ENCODE results near the gene RFX5. TPM values are rescaled to one million over a fixed set of nuclear protein-coding genes. Genes with fewer than 3 reads are reported as not detected.
A peak's percentile ranks its signal among the peaks of the same experiment; 100 is the strongest.

The RFX5 gene
- total and polyA plus RNA-seq, 2 experiments from 2014 or later: 14.1 to 48.8 TPM

DNA sequence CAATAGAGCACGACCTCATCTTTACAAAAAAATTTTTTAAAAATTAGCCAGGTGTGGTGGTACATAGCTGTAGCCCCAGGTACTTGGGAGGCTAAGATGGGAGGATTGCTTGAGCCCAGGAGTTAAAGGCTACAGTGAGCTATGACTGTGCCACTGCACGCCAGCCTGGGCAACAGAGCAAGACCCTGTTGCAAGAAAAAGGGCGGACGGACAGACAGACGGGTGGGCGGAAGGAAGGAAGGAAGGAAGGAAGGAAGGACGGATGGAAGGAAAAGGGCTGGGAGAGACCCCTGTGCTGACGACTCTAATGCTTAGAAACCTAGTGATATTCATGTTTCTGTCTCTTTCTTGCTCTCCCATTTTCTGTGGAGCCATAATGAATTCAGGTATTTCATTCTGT, 34.2 kb downstream of the RFX5 start:
- H2AFZ ChIP-seq: no peak overlapping the region
- no peak overlapping the region for H3K4me3 ChIP-seq
- 98% methylated on average over 8 of the region's 8 CpGs for WGBS (ENCODE audit: low lambda C conversion rate, missing lambda C conversion rate)
- H3K36me3 ChIP-seq (replicated peaks; ENCODE audit: insufficient read depth, low read depth): no peaks in the 10 kb centered on the region
- H3K79me2 ChIP-seq: peaks cover 46% of the 10 kb centered on the region
- TF ChIP-seq EZH2phosphoT487 (IDR thresholded peaks at IDR 0.05; ENCODE audit: low read depth, severe bottlenecking, unreplicated experiment) (no peak), CTCF (IDR thresholded peaks at IDR 0.05; ENCODE audit: poor library complexity) (no peak), EZH2 (IDR thresholded peaks at IDR 0.05; ENCODE audit: borderline replicate concordance) (no peak)
- H3K27ac ChIP-seq: peak overlapping the region; percentile 96
- peaks cover 53% of the 10 kb centered on the region for H3K4me1 ChIP-seq (ENCODE audit: insufficient read depth)
- peak overlapping the region; percentile 34 for H3K4me2 ChIP-seq
- DNase-seq (ENCODE audit: low spot score): no peak
- no peaks in the 10 kb centered on the region for H3K27me3 ChIP-seq
- H3K9me3 ChIP-seq (ENCODE audit: low read depth): no peaks in the 10 kb centered on the region
- no peaks in the 10 kb centered on the region for H3K9me2 ChIP-seq (replicated peaks; ENCODE audit: insufficient read depth)
- H4K20me1 ChIP-seq (ENCODE audit: insufficient read depth, poor library complexity, severe bottlenecking): no peaks in the 10 kb centered on the region

DNA sequence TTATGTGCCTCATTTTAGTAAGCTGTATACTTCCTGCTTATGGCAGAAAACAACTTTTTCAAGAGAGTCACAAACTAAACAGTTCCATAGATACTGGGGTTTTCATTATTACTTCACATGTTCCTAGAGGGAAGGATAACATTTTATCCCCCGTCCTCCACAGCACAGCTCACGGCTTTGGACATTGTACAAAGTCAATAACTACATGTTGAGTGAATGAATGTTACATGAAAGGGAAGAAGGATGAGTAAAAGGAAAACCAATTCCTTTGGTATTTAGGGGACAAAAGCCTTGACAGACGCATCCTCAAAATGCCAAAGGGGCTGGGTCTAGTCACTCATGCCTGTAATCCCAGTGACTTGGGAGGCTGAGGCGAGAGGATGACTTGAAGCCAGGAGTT, 34.6 kb downstream of the RFX5 start:
- no peak overlapping the region for H2AFZ ChIP-seq
- DNase-seq (ENCODE audit: low spot score): no peak
- H3K36me3 ChIP-seq (replicated peaks; ENCODE audit: insufficient read depth, low read depth): no peaks in the 10 kb centered on the region
- H3K27ac ChIP-seq: peak overlapping the region; percentile 96
- peaks cover 53% of the 10 kb centered on the region for H3K4me1 ChIP-seq (ENCODE audit: insufficient read depth)
- H3K9me3 ChIP-seq (ENCODE audit: low read depth): no peaks in the 10 kb centered on the region
- TF ChIP-seq EZH2phosphoT487 (IDR thresholded peaks at IDR 0.05; ENCODE audit: low read depth, severe bottlenecking, unreplicated experiment) (no peak), CTCF (IDR thresholded peaks at IDR 0.05; ENCODE audit: poor library complexity) (no peak), EZH2 (IDR thresholded peaks at IDR 0.05; ENCODE audit: borderline replicate concordance) (no peak)
- 89% methylated on average over 4 of the region's 4 CpGs for WGBS (ENCODE audit: low lambda C conversion rate, missing lambda C conversion rate)
- H3K4me3 ChIP-seq: no peak overlapping the region
- peaks cover 42% of the 10 kb centered on the region for H3K79me2 ChIP-seq
- no peaks in the 10 kb centered on the region for H3K9me2 ChIP-seq (replicated peaks; ENCODE audit: insufficient read depth)
- H4K20me1 ChIP-seq (ENCODE audit: insufficient read depth, poor library complexity, severe bottlenecking): no peaks in the 10 kb centered on the region
- H3K27me3 ChIP-seq: no peaks in the 10 kb centered on the region
- H3K4me2 ChIP-seq: peak overlapping the region; percentile 34

DNA sequence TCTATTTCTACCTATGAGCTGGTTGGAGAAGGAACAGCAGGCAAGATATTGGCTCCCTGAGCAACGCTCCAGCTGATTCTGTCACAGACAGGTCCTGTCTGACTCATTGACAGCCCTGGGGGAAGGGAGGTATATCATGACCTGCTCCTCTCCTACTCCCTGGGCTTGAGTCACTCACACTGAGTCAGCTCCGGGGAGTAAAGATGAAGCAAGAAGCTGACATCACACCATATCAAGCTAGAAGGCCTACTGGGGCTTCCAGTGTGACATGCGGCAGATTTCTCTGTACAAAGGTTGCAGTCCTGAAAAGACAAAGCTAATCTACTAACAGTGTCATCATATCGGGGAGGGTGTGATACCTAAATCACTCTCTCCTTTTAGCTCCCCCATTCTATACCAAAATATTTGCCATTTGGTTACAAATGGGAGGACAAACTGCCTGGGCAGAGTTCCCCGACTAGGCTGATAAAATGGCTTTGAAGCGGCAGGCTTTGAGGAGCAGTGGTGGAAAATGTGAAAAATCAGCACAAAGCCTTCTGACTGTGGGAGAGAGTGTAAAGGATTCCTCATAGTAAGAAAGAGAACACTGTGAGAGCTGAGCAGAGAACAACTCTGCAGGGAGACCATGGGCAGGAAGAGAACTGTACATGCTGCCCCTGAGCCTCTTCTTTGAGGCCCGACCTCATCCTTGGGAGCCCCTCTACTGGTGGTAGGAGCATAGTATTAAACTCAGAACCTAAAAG, 35.3 kb downstream of the RFX5 start:
- TF ChIP-seq CTCF (IDR thresholded peaks at IDR 0.05; ENCODE audit: poor library complexity): no peak
- TF ChIP-seq EZH2 (IDR thresholded peaks at IDR 0.05; ENCODE audit: borderline replicate concordance): no peak
- no peak for TF ChIP-seq EZH2phosphoT487 (IDR thresholded peaks at IDR 0.05; ENCODE audit: low read depth, severe bottlenecking, unreplicated experiment)
- Histone ChIP-seq H3K9me3 (ENCODE audit: low read depth) (no peaks in the 10 kb centered on the region), H3K36me3 (replicated peaks; ENCODE audit: insufficient read depth, low read depth) (no peaks in the 10 kb centered on the region), H3K9me2 (replicated peaks; ENCODE audit: insufficient read depth) (no peaks in the 10 kb centered on the region), H3K4me1 (ENCODE audit: insufficient read depth) (peaks cover 53% of the 10 kb centered on the region), H3K4me3 (no peak overlapping the region), H3K27me3 (no peaks in the 10 kb centered on the region), H3K79me2 (peaks cover 42% of the 10 kb centered on the region), H3K27ac (peak overlapping the region; percentile 96), H2AFZ (no peak overlapping the region), H3K4me2 (peak overlapping the region; percentile 34), H4K20me1 (ENCODE audit: insufficient read depth, poor library complexity, severe bottlenecking) (no peaks in the 10 kb centered on the region)
- peak; percentile 95 for DNase-seq (ENCODE audit: low spot score)
- WGBS (ENCODE audit: low lambda C conversion rate, missing lambda C conversion rate): 42% methylated on average over 7 of the region's 7 CpGs
